Measurements from ENCODE around the gene GAL. TPM values are rescaled to one million over a fixed set of nuclear protein-coding genes. Genes with fewer than 3 reads are reported as not detected.

The GAL gene
- total RNA-seq, 1 experiment from 2014 or later = 4.4 TPM

DNA sequence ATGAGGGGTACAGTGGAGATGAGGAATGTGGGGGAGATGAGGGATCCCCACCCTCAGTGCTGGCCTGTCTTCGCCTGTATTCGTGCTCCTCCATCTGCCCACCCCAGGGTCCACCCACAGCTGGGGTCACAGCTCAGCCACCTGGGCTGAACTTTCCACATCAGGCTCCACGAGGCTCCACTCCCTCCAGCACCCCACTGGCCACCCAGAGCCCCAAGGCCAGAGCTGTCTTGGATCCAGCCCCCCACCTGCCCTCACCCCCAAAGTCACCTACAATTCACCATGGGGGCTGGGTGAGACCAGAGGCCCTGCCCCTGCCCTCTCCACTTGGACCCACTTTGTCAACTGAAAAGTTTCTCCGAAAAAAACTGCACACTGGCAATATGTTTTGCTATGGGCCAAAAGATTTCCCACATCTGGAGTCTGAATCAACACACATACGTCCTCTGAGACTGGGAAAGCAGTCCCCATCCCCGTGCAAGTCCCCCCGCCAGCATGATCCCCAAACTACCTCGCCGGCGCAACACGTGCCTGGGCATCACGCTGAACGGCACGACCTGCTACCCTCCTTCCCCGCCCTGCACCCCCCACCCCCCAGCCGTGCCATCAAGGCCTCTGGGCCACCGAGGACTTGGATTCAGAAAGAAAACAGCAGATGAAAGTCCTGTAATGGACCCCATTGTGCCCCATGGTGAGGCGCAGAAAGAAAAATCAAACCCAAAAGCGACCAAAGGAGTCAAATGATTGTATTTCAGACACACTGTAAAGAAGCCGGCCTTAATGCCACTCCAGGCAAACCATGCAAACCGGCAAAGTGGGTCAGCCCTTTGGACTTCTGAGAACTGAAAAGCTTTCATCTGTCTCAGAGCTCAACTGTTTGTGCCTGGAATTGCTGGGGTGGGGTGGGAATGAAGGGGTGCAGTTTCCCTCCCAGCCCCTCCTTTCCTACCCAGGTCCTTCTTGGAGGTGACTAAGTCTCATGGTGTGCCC, 16.5 kb upstream of the GAL start:
- CTCF ChIA-PET = no interaction called here
- no TSS peak for BruUV-seq (replicated peaks)
- Histone ChIP-seq H3K9me3 (ENCODE audit: low read depth, low read length, poor library complexity, severe bottlenecking) (no peaks in the 10 kb centered on the region), H3K36me3 (ENCODE audit: insufficient read depth, low read length, poor library complexity, severe bottlenecking) (no peaks in the 10 kb centered on the region), H3K27me3 (replicated peaks; ENCODE audit: insufficient read depth, low read depth, low read length, poor library complexity) (no peaks in the 10 kb centered on the region), H3K4me1 (ENCODE audit: insufficient read depth, low read length, poor library complexity, severe bottlenecking) (no peaks in the 10 kb centered on the region), H3K4me3 (ENCODE audit: low read depth, low read length, poor library complexity, severe bottlenecking) (no peak overlapping the region), H3K27ac (ENCODE audit: low read depth, low read length, poor library complexity, severe bottlenecking) (no peak overlapping the region)
- intact Hi-C loops (cut with micrococcal nuclease; ENCODE audit: unreplicated experiment) = no loop called here
- no peak for DNase-seq (ENCODE audit: low spot score)
- no peak for TF ChIP-seq EZH2 (IDR thresholded peaks at IDR 0.05; ENCODE audit: borderline replicate concordance, low read depth, low read length, poor library complexity, severe bottlenecking)
- TF ChIP-seq, protein P1, sequence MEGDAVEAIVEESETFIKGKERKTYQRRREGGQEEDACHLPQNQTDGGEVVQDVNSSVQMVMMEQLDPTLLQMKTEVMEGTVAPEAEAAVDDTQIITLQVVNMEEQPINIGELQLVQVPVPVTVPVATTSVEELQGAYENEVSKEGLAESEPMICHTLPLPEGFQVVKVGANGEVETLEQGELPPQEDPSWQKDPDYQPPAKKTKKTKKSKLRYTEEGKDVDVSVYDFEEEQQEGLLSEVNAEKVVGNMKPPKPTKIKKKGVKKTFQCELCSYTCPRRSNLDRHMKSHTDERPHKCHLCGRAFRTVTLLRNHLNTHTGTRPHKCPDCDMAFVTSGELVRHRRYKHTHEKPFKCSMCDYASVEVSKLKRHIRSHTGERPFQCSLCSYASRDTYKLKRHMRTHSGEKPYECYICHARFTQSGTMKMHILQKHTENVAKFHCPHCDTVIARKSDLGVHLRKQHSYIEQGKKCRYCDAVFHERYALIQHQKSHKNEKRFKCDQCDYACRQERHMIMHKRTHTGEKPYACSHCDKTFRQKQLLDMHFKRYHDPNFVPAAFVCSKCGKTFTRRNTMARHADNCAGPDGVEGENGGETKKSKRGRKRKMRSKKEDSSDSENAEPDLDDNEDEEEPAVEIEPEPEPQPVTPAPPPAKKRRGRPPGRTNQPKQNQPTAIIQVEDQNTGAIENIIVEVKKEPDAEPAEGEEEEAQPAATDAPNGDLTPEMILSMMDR (conservative IDR thresholded peaks at IDR 0.05; ENCODE audit: low read depth, low read length) = no peak
- POLR2A ChIA-PET (ENCODE audit: low non-redundant PET) = no interaction called here

DNA sequence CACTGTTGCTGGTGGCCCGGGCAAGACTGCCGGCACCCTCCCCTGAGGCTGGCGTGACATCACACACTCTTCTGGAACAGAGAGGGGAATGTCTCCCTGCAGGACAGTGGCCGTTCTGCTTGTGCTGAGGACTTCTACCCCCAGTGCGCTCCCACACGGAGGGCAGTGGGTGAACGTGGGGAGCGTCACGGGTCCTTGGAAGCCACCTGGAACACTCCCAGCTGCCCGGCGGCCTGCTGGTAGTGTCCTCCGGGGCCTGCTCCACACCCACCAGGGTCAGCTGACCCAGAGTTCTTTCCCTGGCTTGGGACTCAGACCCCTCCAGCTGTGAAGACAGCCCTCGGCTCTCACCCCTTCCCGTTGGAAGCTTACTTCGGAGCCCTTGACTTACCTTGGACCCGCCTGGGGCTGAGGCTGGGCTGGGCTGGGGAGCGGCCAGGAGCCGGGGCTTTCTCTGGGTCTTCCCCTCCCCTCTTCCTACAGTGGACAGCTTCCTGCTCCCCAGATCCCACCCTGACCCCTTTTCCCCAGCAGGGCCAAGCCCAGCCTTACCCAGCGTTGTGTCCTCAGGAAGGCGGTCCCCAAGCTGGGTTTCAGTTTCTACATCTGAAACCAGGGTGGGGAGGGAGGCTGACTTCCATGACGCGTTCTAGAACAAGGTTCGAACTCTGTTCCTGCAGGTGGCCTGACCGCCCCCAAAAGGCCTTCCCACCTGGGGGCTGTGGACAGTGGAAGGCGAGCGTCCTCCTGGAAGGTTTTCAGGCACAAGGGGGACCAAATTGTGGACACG, 14.8 kb upstream of the GAL start:
- ChIA-PET CTCF (no interaction called here), POLR2A (ENCODE audit: low non-redundant PET) (no interaction called here)
- intact Hi-C loops (cut with micrococcal nuclease; ENCODE audit: unreplicated experiment) = no loop called here
- H3K36me3 ChIP-seq (ENCODE audit: insufficient read depth, low read length, poor library complexity, severe bottlenecking) = no peaks in the 10 kb centered on the region
- H3K4me3 ChIP-seq (ENCODE audit: low read depth, low read length, poor library complexity, severe bottlenecking) = no peak overlapping the region
- H3K27me3 ChIP-seq (replicated peaks; ENCODE audit: insufficient read depth, low read depth, low read length, poor library complexity) = no peaks in the 10 kb centered on the region
- no peak overlapping the region for H3K27ac ChIP-seq (ENCODE audit: low read depth, low read length, poor library complexity, severe bottlenecking)
- no TSS peak for BruUV-seq (replicated peaks)
- H3K9me3 ChIP-seq (ENCODE audit: low read depth, low read length, poor library complexity, severe bottlenecking) = no peaks in the 10 kb centered on the region
- H3K4me1 ChIP-seq (ENCODE audit: insufficient read depth, low read length, poor library complexity, severe bottlenecking) = no peaks in the 10 kb centered on the region
- no peak for DNase-seq (ENCODE audit: low spot score)
- TF ChIP-seq, protein P1 (conservative IDR thresholded peaks at IDR 0.05; ENCODE audit: low read depth, low read length) = no peak
- no peak for TF ChIP-seq EZH2 (IDR thresholded peaks at IDR 0.05; ENCODE audit: borderline replicate concordance, low read depth, low read length, poor library complexity, severe bottlenecking)

- Histone ChIP-seq H3K4me3 (ENCODE audit: low read depth, low read length, poor library complexity, severe bottlenecking) (no peak overlapping the region), H3K4me1 (ENCODE audit: insufficient read depth, low read length, poor library complexity, severe bottlenecking) (no peaks in the 10 kb centered on the region), H3K27ac (ENCODE audit: low read depth, low read length, poor library complexity, severe bottlenecking) (no peak overlapping the region), H3K9me3 (ENCODE audit: low read depth, low read length, poor library complexity, severe bottlenecking) (no peaks in the 10 kb centered on the region), H3K36me3 (ENCODE audit: insufficient read depth, low read length, poor library complexity, severe bottlenecking) (no peaks in the 10 kb centered on the region), H3K27me3 (replicated peaks; ENCODE audit: insufficient read depth, low read depth, low read length, poor library complexity) (no peaks in the 10 kb centered on the region)
- CTCF ChIA-PET = no interaction called here
- TF ChIP-seq EZH2 (IDR thresholded peaks at IDR 0.05; ENCODE audit: borderline replicate concordance, low read depth, low read length, poor library complexity, severe bottlenecking) = no peak
- TF ChIP-seq, protein P1 (conservative IDR thresholded peaks at IDR 0.05; ENCODE audit: low read depth, low read length) = no peak
- intact Hi-C loops (cut with micrococcal nuclease; ENCODE audit: unreplicated experiment) = no loop called here
- no TSS peak for BruUV-seq (replicated peaks)
- POLR2A ChIA-PET (ENCODE audit: low non-redundant PET) = no interaction called here
- DNase-seq (ENCODE audit: low spot score) = no peak
These were observed 13.9 kb upstream of the GAL start for GRCh38 chr11:68670208-68670992.

Measured in A673 (cell line).